Right ventricle myocardium superior (tissue), 1 donor: Measurements from ENCODE around the gene MAPK11. TPM values are rescaled to one million over a fixed set of nuclear protein-coding genes. Genes with fewer than 3 reads are reported as not detected.
A peak's percentile ranks its signal among the peaks of the same experiment; 100 is the strongest.

Source experiments
- ATAC-seq: fragments of 200-7000 bp; cut with Tn5 transposase; one replicate; pipeline ENCODE4 v1.9.1; 2020; ENCODE audit warnings: mild to moderate bottlenecking; ENCODE audit not compliant: poor library complexity
- DNase-seq: peaks from one replicate; pipeline ENCODE4 v3.0.0-alpha.2; 2020
- intact Hi-C: fragments of 100-400 bp; cut with DNase I; formaldehyde crosslinking; loops from one replicate; pipeline ENCODE4 v1.11.2; 2022
- total RNA-seq: library from RNA; stranded (reverse); fragmentation: NEBNext Ultra II Directional; extraction: Animal tissue kit (Norgen Biotek cat#: 25700); gene quantifications from one replicate; pipeline ENCODE4 v1.2.1, GENCODE V29; 2021
- donor health status: DM: no; HTN: yes; CAD: no; lungs with severe emphysema.

Gene MAPK11
- total RNA-seq, 1 donor from 2014 or later = 8.5 TPM

GRCh38 chr22:50309601-50309991, 39.4 kb upstream of the MAPK11 start:
- intact Hi-C loops = no loop called here
- DNase-seq (no peak), ATAC-seq (no peak)

GRCh38 chr22:50308986-50309600, 38.9 kb upstream of the MAPK11 start:
- intact Hi-C loops = no loop called here
- no peak for DNase-seq
- no peak for ATAC-seq

- DNase-seq (peak; percentile 91), ATAC-seq (peak; percentile 33)
- intact Hi-C loops = no loop called here
These were observed 38.4 kb upstream of the MAPK11 start for GRCh38 chr22:50308597-50308935.

- intact Hi-C loops = no loop called here
- DNase-seq (peak; percentile 64), ATAC-seq (no peak)
These were observed 37.9 kb upstream of the MAPK11 start for GRCh38 chr22:50307890-50308596.

GRCh38 chr22:50306753-50307749, 36.9 kb upstream of the MAPK11 start, which contains the start of gene PLXNB2:
Gene PLXNB2 (minus strand): TSS chr22:50307646. CDS start chr22:50290584, 17,062 bp downstream.
- intact Hi-C loops = no loop called here
- ATAC-seq = peak; percentile 52
- peak; percentile 92 for DNase-seq

GRCh38 chr22:50305923-50306566, 35.9 kb upstream of the MAPK11 start:
- ATAC-seq (peak; percentile 54), DNase-seq (peak; percentile 89)
- intact Hi-C loops = no loop called here

GRCh38 chr22:50305393-50305922, 35.3 kb upstream of the MAPK11 start:
- intact Hi-C loops = no loop called here
- no peak for ATAC-seq

GRCh38 chr22:50304528-50305392, 34.6 kb upstream of the MAPK11 start:
- ATAC-seq (no peak), DNase-seq (peak; percentile 82)
- intact Hi-C loops = no loop called here

More at GRCh38 chr22:50305393-50305922, 35.3 kb upstream of the MAPK11 start:
- DNase-seq = no peak

- DNase-seq = peak; percentile 73
- intact Hi-C loops = no loop called here
- ATAC-seq = peak; percentile 28
These were observed 33.8 kb upstream of the MAPK11 start for GRCh38 chr22:50303848-50304527.

GRCh38 chr22:50303515-50303847, 33.3 kb upstream of the MAPK11 start:
- ATAC-seq = no peak
- DNase-seq = no peak
- intact Hi-C loops = no loop called here

- ATAC-seq (peak; percentile 34), DNase-seq (peak; percentile 63)
- intact Hi-C loops = no loop called here
These were observed 32.4 kb upstream of the MAPK11 start for GRCh38 chr22:50302564-50302963.

GRCh38 chr22:50302041-50302541, 31.9 kb upstream of the MAPK11 start:
- DNase-seq (peak; percentile 66), ATAC-seq (peak; percentile 5)
- intact Hi-C loops = no loop called here

GRCh38 chr22:50301581-50301991, 31.4 kb upstream of the MAPK11 start:
- intact Hi-C loops = no loop called here
- ATAC-seq (no peak), DNase-seq (no peak)

GRCh38 chr22:50300620-50301257, 30.6 kb upstream of the MAPK11 start:
- intact Hi-C loops = no loop called here
- ATAC-seq (no peak), DNase-seq (no peak)

- DNase-seq (no peak), ATAC-seq (no peak)
- intact Hi-C loops = no loop called here
These were observed 29.8 kb upstream of the MAPK11 start for GRCh38 chr22:50299785-50300619.
